Bladder microvascular endothelial cell (primary cell): ENCODE results near the gene IFNA6. TPM values are rescaled to one million over a fixed set of nuclear protein-coding genes. Genes with fewer than 3 reads are reported as not detected.

ENCODE experiments used
- total RNA-seq: library from RNA; depleted of rRNA; stranded (reverse); fragments of >200 nt; gene quantifications from 2 replicates; pipeline ENCODE4 v1.2.3, GENCODE V29; 2014

IFNA6 gene
- total RNA-seq = not detected in 2 replicates

GRCh38 chr9:21350787-21351186, at the start of gene IFNA6:
Gene IFNA6 (minus strand): TSS chr9:21350887. CDS start chr9:21350887, 0 bp downstream.

GRCh38 chr9:21385131-21385670, 34.5 kb upstream of the IFNA6 start, which contains the start of gene IFNA2:
Gene IFNA2 (minus strand): TSS chr9:21385398. CDS start chr9:21385329, 69 bp downstream.

GRCh38 chr9:21367957-21368356, 17.3 kb upstream of the IFNA6 start, which contains the start of gene IFNA13:
Gene IFNA13 (minus strand): TSS chr9:21368057. CDS start chr9:21368010, 47 bp downstream.

GRCh38 chr9:21334701-21335632, 15.7 kb downstream of the IFNA6 start, which contains the start of gene KLHL9:
Gene KLHL9 (minus strand): TSS chr9:21335404. CDS start chr9:21334859, 545 bp downstream.

GRCh38 chr9:21305213-21305612, 45.5 kb downstream of the IFNA6 start, which contains the start of gene IFNA5:
Gene IFNA5 (minus strand): TSS chr9:21305313. CDS start chr9:21305256, 57 bp downstream.

Other genes with a start within 250 kb of the IFNA6 start
- gene IFNW1, start 209.1 kb downstream of the IFNA6 start, total RNA-seq = not detected in 2 replicates
- not detected in 2 replicates for gene IFNA21, start 184.2 kb downstream of the IFNA6 start, total RNA-seq
- gene IFNA4, start 163.3 kb downstream of the IFNA6 start, total RNA-seq = not detected in 2 replicates
- gene IFNA7, start 148.7 kb downstream of the IFNA6 start, total RNA-seq = not detected in 2 replicates
- gene IFNA10, start 143.7 kb downstream of the IFNA6 start, total RNA-seq = not detected in 2 replicates
- gene IFNA16, start 133.6 kb downstream of the IFNA6 start, total RNA-seq = not detected in 2 replicates
- not detected in 2 replicates for gene IFNA17, start 122.7 kb downstream of the IFNA6 start, total RNA-seq
- gene IFNA14, start 110.9 kb downstream of the IFNA6 start, total RNA-seq = not detected in 2 replicates
- gene IFNA5, start 45.6 kb downstream of the IFNA6 start, total RNA-seq = under 0.01 TPM in 1 of 2 replicates, not detected in the other
- gene KLHL9, start 15.5 kb downstream of the IFNA6 start, total RNA-seq = 22.5 and 41.5 TPM in 2 replicates
- gene IFNA13, start 17.2 kb upstream of the IFNA6 start, total RNA-seq = not detected in 2 replicates
- not detected in 2 replicates for gene IFNA2, start 34.5 kb upstream of the IFNA6 start, total RNA-seq
- gene IFNA8, start 58.2 kb upstream of the IFNA6 start, total RNA-seq = not detected in 2 replicates
- not detected in 2 replicates for gene IFNA1, start 89.6 kb upstream of the IFNA6 start, total RNA-seq
- 0.16 and 0.63 TPM in 2 replicates for gene IFNE, start 131.4 kb upstream of the IFNA6 start, total RNA-seq